Panc1 (cell line): ENCODE measurements around the gene VSTM2L. TPM values are rescaled to one million over a fixed set of nuclear protein-coding genes. Genes with fewer than 3 reads are reported as not detected.

Source experiments
- ATAC-seq: fragments of 200-7000 bp; cut with Tn5 transposase; 2 replicates; pipeline ENCODE4 v1.9.1; 2020; ENCODE audit warnings: mild to moderate bottlenecking, moderate library complexity
- BruUV-seq: library from RNA; stranded (reverse); fragments of 400-500 nt; replicated peaks from 2 replicates; lab custom pipeline; 2021; lab: Mats Ljungman, UMichigan
- CTCF ChIA-PET: fragments of 300-600 bp; sonication (Branson Sonifier 250); formaldehyde crosslinking; loops from one replicate; lab custom pipeline; 2022; ENCODE audit warnings: antibody characterized with exemption; lab: Charles Lee
- POLR2A ChIA-PET: fragments of 300-600 bp; sonication (Branson Sonifier 250); formaldehyde crosslinking; loops from one replicate; lab custom pipeline; 2022; ENCODE audit warnings: antibody characterized with exemption; lab: Charles Lee
- DNase-seq: peaks from one replicate; pipeline ENCODE4 v3.0.0-alpha.2; 2010; ENCODE audit warnings: low read depth, low spot score
- H3K27ac ChIP-seq: 2 replicates; pipeline ENCODE4 v1.5.1; 2011; ENCODE audit warnings: mild to moderate bottlenecking, low read length, inconsistent platforms
- H3K27me3 ChIP-seq: fragments of 200-500 bp; sonication (Bioruptor generic); 2 replicates; pipeline ENCODE4 v1.6.0; 2014; ENCODE audit warnings: low read length, inconsistent platforms; ENCODE audit not compliant: control insufficient read depth, insufficient read depth
- H3K36me3 ChIP-seq: fragments of 200-500 bp; sonication (Bioruptor generic); 2 replicates; pipeline ENCODE4 v1.5.1; 2014; ENCODE audit warnings: inconsistent platforms, mild to moderate bottlenecking, low read length, moderate library complexity; ENCODE audit not compliant: control insufficient read depth, insufficient read depth
- H3K4me1 ChIP-seq: 2 replicates; pipeline ENCODE4 v1.5.1; 2011; ENCODE audit warnings: inconsistent platforms, mild to moderate bottlenecking, low read length, moderate library complexity; ENCODE audit not compliant: control insufficient read depth, insufficient read depth
- H3K4me3 ChIP-seq, 2 experiments: 2 replicates each; pipeline ENCODE4 v1.5.1; 2011 to 2012; ENCODE audit warnings: low read depth in 2 of 2, low read length in 2 of 2, mild to moderate bottlenecking in 2 of 2, inconsistent platforms in 1 of 2, moderate library complexity in 1 of 2
- H3K9me3 ChIP-seq: fragments of 200-500 bp; sonication (Bioruptor generic); 2 replicates; pipeline ENCODE4 v1.5.1; 2014; ENCODE audit warnings: low read depth, mild to moderate bottlenecking, inconsistent platforms, low read length, moderate library complexity; ENCODE audit not compliant: control insufficient read depth, insufficient read depth
- CTCF ChIP-seq: fragments of 450-650 bp; IDR thresholded peaks from 2 replicates; pipeline ENCODE4 v1.5.1; 2017; ENCODE audit warnings: mild to moderate bottlenecking
- POLR2AphosphoS5 ChIP-seq: IDR thresholded peaks from 2 replicates; pipeline ENCODE4 v1.6.1; 2012; ENCODE audit warnings: mild to moderate bottlenecking, low read depth, low read length, moderate library complexity
- REST ChIP-seq, 2 experiments: IDR thresholded peaks; 2 replicates each; pipeline ENCODE4 v1.6.1; 2011 to 2012; ENCODE audit warnings: low read depth in 2 of 2, control low read depth in 1 of 2, low read length in 1 of 2, mild to moderate bottlenecking in 1 of 2, moderate library complexity in 1 of 2; ENCODE audit not compliant: insufficient read depth in 1 of 2
- SIN3A ChIP-seq: IDR thresholded peaks from 2 replicates; pipeline ENCODE4 v1.6.1; 2012; ENCODE audit warnings: low read depth, mild to moderate bottlenecking, low read length, moderate library complexity, borderline replicate concordance; ENCODE audit not compliant: insufficient read depth
- TCF7L2 ChIP-seq: IDR thresholded peaks from 2 replicates; pipeline ENCODE4 v1.6.1; 2011; ENCODE audit warnings: mild to moderate bottlenecking, low read depth, low read length, inconsistent platforms
- in situ Hi-C: cut with HindIII; loops from 2 replicates; pipeline ENCODE4 v1.10.0; 2016; ENCODE audit warnings: low sequenced_read_pairs, low pct_unique_long_range_greater_than_20kb
- intact Hi-C: fragments of 100-400 bp; cut with micrococcal nuclease; formaldehyde crosslinking; loops from one replicate; pipeline ENCODE4 v1.10.0; 2022; ENCODE audit not compliant: unreplicated experiment
- total RNA-seq: library from RNA; stranded (reverse); gene quantifications from one replicate; pipeline ENCODE4 v1.2.1, GENCODE V29; 2021; ENCODE audit not compliant: unreplicated experiment

The VSTM2L gene
- total RNA-seq, 1 experiment from 2014 or later, result 16.0 TPM

GRCh38 chr20:37876863-37877262 lies 26.1 kb upstream of the VSTM2L start:
- ATAC-seq, result no peak
- DNase-seq, result no peak
- ChIA-PET CTCF (no interaction called here), POLR2A (no interaction called here)
- H3K4me3 ChIP-seq, result no peak overlapping the region
- H3K36me3 ChIP-seq, result no peaks in the 10 kb centered on the region
- H3K27ac ChIP-seq, result no peak overlapping the region
- TF ChIP-seq SIN3A, result no peak
- no peak for TF ChIP-seq CTCF
- no peak for TF ChIP-seq POLR2AphosphoS5
- TF ChIP-seq REST (IDR thresholded peaks at IDR 0.05; ENCODE audit: insufficient read depth in 1 of 2, low read depth in 2 of 2, low read length in 1 of 2), result no peak
- no peak for TF ChIP-seq TCF7L2
- in situ Hi-C loops (no loop called here), intact Hi-C loops (no loop called here)
- no TSS peak for BruUV-seq
- H3K4me1 ChIP-seq, result no peaks in the 10 kb centered on the region
- H3K27me3 ChIP-seq, result no peaks in the 10 kb centered on the region
- H3K9me3 ChIP-seq, result no peaks in the 10 kb centered on the region

- Histone ChIP-seq H3K27me3 (no peaks in the 10 kb centered on the region), H3K36me3 (no peaks in the 10 kb centered on the region), H3K9me3 (no peaks in the 10 kb centered on the region), H3K4me3 (no peak overlapping the region), H3K27ac (no peak overlapping the region), H3K4me1 (no peaks in the 10 kb centered on the region)
- POLR2A ChIA-PET, result no interaction called here
- in situ Hi-C loops (no loop called here), intact Hi-C loops (no loop called here)
- CTCF ChIA-PET, result no interaction called here
- DNase-seq (no peak), ATAC-seq (0 out of 2 replicates have a peak, but pooled peaks have one; percentile 21)
- TF ChIP-seq REST (IDR thresholded peaks at IDR 0.05; ENCODE audit: insufficient read depth in 1 of 2, low read depth in 2 of 2, low read length in 1 of 2), result no peak
- no peak for TF ChIP-seq CTCF
- no peak for TF ChIP-seq POLR2AphosphoS5
- TF ChIP-seq TCF7L2, result no peak
- TF ChIP-seq SIN3A, result no peak
- BruUV-seq, result no TSS peak
Observed at GRCh38 chr20:37877832-37878772, 24.8 kb upstream of the VSTM2L start.
